GM18858 (cell line): ENCODE data around the gene AUTS2.
"Not testable (repeated sequence)": the region's sequence is repeated elsewhere in the genome, so short reads cannot be mapped to it uniquely, and the experiment has no call there.

Experiments used
- ATAC-seq: cut with Tn5 transposase; IDR thresholded peaks from one replicate; pipeline ENCODE4 v1.9.1; 2021; ENCODE audit not compliant: unreplicated experiment

AUTS2 gene

GRCh38 chr7:70270149-70270548, 671.9 kb downstream of the AUTS2 start:
- ATAC-seq: no peak

GRCh38 chr7:70271617-70272081, 673.4 kb downstream of the AUTS2 start:
- ATAC-seq: no peak

- not testable (repeated sequence) for ATAC-seq
Measured at GRCh38 chr7:70275570-70275969, 677.3 kb downstream of the AUTS2 start.

- ATAC-seq: no peak
Measured at GRCh38 chr7:70285187-70285586, 686.9 kb downstream of the AUTS2 start.

- ATAC-seq: no peak
Measured at GRCh38 chr7:70285854-70286253, 687.6 kb downstream of the AUTS2 start.

- ATAC-seq: no peak
Measured at GRCh38 chr7:70288781-70289456, 690.6 kb downstream of the AUTS2 start.

- ATAC-seq: no peak
Measured at GRCh38 chr7:70292716-70293115, 694.4 kb downstream of the AUTS2 start.

- ATAC-seq: no peak
Measured at GRCh38 chr7:70294211-70294911, 696.1 kb downstream of the AUTS2 start.

GRCh38 chr7:70298780-70299471, 700.7 kb downstream of the AUTS2 start:
- ATAC-seq: no peak

- ATAC-seq: no peak
Measured at GRCh38 chr7:70299472-70299807, 701.2 kb downstream of the AUTS2 start.

GRCh38 chr7:70301673-70302185, 703.5 kb downstream of the AUTS2 start:
- ATAC-seq: no peak

GRCh38 chr7:70303309-70303708, 705.0 kb downstream of the AUTS2 start:
- ATAC-seq: no peak

- no peak for ATAC-seq
Measured at GRCh38 chr7:70303780-70304179, 705.5 kb downstream of the AUTS2 start.

- no peak for ATAC-seq
Measured at GRCh38 chr7:70306173-70306572, 707.9 kb downstream of the AUTS2 start.

- no peak for ATAC-seq
Measured at GRCh38 chr7:70307544-70308106, 709.4 kb downstream of the AUTS2 start.

- ATAC-seq: no peak
Measured at GRCh38 chr7:70312336-70312735, 714.1 kb downstream of the AUTS2 start.

GRCh38 chr7:70313271-70313670, 715.0 kb downstream of the AUTS2 start:
- no peak for ATAC-seq

- ATAC-seq: no peak
Measured at GRCh38 chr7:70313687-70314086, 715.4 kb downstream of the AUTS2 start.

GRCh38 chr7:70314221-70314620, 715.9 kb downstream of the AUTS2 start:
- ATAC-seq: no peak

- no peak for ATAC-seq
Measured at GRCh38 chr7:70316745-70317144, 718.5 kb downstream of the AUTS2 start.

GRCh38 chr7:70317356-70317755, 719.1 kb downstream of the AUTS2 start:
- no peak for ATAC-seq

GRCh38 chr7:70318511-70318910, 720.2 kb downstream of the AUTS2 start:
- ATAC-seq: no peak
